Fibroblast of the conjunctiva (primary cell): ENCODE data around the gene NOC4L.
"Not testable (repeated sequence)": the region's sequence is repeated elsewhere in the genome, so short reads cannot be mapped to it uniquely, and the experiment has no call there.

Experiments used
- DNase-seq: peaks from one replicate; pipeline ENCODE4 v3.0.0-alpha.2; 2010; ENCODE audit warnings: low read depth

The NOC4L gene

GRCh38 chr12:132123970-132124765, 20.1 kb upstream of the NOC4L start:
- no peak for DNase-seq

GRCh38 chr12:132124766-132125425, 19.4 kb upstream of the NOC4L start:
- no peak for DNase-seq

- no peak for DNase-seq
Observed at GRCh38 chr12:132125736-132126135, 18.5 kb upstream of the NOC4L start.

GRCh38 chr12:132127041-132127440, 17.2 kb upstream of the NOC4L start:
- DNase-seq: no peak

- DNase-seq: no peak
Observed at GRCh38 chr12:132129007-132129406, 15.2 kb upstream of the NOC4L start.

- no peak for DNase-seq
Observed at GRCh38 chr12:132130690-132131089, 13.6 kb upstream of the NOC4L start.

- no peak for DNase-seq
Observed at GRCh38 chr12:132131229-132131628, 13.0 kb upstream of the NOC4L start.

GRCh38 chr12:132131952-132132351, 12.3 kb upstream of the NOC4L start:
- DNase-seq: no peak

- DNase-seq: no peak
Observed at GRCh38 chr12:132132609-132133430, 11.4 kb upstream of the NOC4L start.

- no peak for DNase-seq
Observed at GRCh38 chr12:132133952-132134652, 10.2 kb upstream of the NOC4L start.

- not testable (repeated sequence) for DNase-seq
Observed at GRCh38 chr12:132134653-132135183, 9.5 kb upstream of the NOC4L start.

- not testable (repeated sequence) for DNase-seq
Observed at GRCh38 chr12:132136226-132136625, 8.0 kb upstream of the NOC4L start.

GRCh38 chr12:132137483-132138125, 6.7 kb upstream of the NOC4L start:
- no peak for DNase-seq

- no peak for DNase-seq
Observed at GRCh38 chr12:132138941-132139871, 5.1 kb upstream of the NOC4L start.

- DNase-seq: no peak
Observed at GRCh38 chr12:132139912-132140311, 4.3 kb upstream of the NOC4L start.

- no peak for DNase-seq
Observed at GRCh38 chr12:132140501-132140900, 3.8 kb upstream of the NOC4L start.

GRCh38 chr12:132140918-132141841, 3.1 kb upstream of the NOC4L start:
- DNase-seq: no peak

- DNase-seq: no peak
Observed at GRCh38 chr12:132141976-132142678, 2.1 kb upstream of the NOC4L start.
